BLaER1 treated with 17β-estradiol and CSF1 and Interleukin-3, amounts not matched to agents 10 nM and 100 nM (cell line): Measurements from ENCODE around the gene DHPS.
"Not testable (repeated sequence)": the region's sequence is repeated elsewhere in the genome, so short reads cannot be mapped to it uniquely, and the experiment has no call there.

Experiments used
- H3K27ac ChIP-seq, 11 experiments: shearing (Covaris generic); formaldehyde crosslinking; 2 replicates each; pipeline ENCODE4 v1.8.1; 2022
- H3K27me3 ChIP-seq, 11 experiments: shearing (Covaris generic); formaldehyde crosslinking; 2 replicates each; pipeline ENCODE4 v1.8.1; 2022
- H3K36me3 ChIP-seq, 11 experiments: shearing (Covaris generic); formaldehyde crosslinking; 2 replicates each; pipeline ENCODE4 v1.8.1; 2022
- H3K4me1 ChIP-seq, 10 experiments: shearing (Covaris generic); formaldehyde crosslinking; 2 replicates each; pipeline ENCODE4 v1.8.1; 2022
- H3K4me2 ChIP-seq, 11 experiments: shearing (Covaris generic); formaldehyde crosslinking; 2 replicates each; pipeline ENCODE4 v1.8.1; 2022
- H3K4me3 ChIP-seq, 10 experiments: shearing (Covaris generic); formaldehyde crosslinking; 2 replicates each; pipeline ENCODE4 v1.8.1; 2022
- H3K9ac ChIP-seq, 11 experiments: shearing (Covaris generic); formaldehyde crosslinking; 2 replicates each; pipeline ENCODE4 v1.8.1; 2022
- H3K9me3 ChIP-seq, 11 experiments: shearing (Covaris generic); formaldehyde crosslinking; replicated peaks in 1 of 11; 2 replicates each; pipeline ENCODE4 v1.8.1; 2022
- H4K20me1 ChIP-seq, 11 experiments: shearing (Covaris generic); formaldehyde crosslinking; 2 replicates each; pipeline ENCODE4 v1.8.1; 2022
- Cebpa-rat ChIP-seq, 11 experiments: shearing (Covaris generic); IDR thresholded peaks; 2 replicates each; pipeline ENCODE4 v1.8.1; 2022

Gene DHPS

DNA sequence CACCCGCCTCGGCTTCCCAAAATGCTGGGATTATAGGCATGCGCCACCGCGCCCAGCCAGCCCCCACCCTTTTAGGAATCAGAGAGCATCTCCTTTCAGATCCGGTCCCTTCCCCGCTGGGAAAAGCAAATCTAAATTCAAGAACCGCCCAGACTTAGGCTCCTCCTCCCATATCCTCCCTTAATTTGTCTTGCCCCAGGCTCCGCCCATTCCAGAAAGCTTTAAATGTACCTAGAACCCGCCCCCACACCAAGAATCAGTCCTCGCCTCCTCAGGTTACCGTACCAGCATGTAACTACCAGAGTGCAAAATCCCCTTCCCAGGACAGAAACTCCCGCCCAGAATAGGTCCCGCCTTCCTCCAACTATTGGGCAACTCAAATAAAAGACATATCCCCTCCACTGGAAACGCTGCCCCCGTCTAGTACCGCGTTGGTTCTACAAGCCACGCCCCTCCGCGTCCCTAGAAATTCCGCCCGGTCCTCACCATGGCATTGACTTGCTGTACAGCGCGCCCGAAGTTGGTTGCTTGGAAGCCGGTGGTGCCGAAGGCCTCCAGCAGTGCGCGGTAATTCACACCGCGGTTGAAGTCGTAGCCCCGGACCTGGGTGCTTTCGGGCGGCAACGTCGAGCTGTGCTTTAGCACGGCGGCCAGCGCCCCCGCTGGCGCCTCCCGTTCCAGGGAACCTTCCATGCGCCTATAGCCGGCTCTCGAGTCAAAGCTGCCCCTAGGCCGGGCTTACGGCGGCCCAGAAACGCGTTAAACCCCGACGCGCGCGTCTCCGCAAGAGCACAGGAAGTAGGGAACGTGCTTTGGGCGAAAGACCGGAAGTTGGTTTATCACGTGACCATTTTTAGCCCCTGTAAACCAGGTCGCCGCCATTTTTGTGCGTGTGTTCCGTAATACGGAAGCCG lies at the start of gene DHPS:
Gene DHPS, minus strand, starts transcription at position 807 of the 914 bp plus-strand sequence. Its CDS starts 114 bp downstream, at position 693.
- no peaks in the 10 kb centered on the region for H3K9me3 ChIP-seq
- TF ChIP-seq Cebpa-rat (IDR thresholded peaks at IDR 0.05) = peak in 9 of 11 experiments; percentile 48 to 89 (median 83); a peak in 15 of 22 replicates
- H3K4me3 ChIP-seq = peak within 1 kb of the TSS; percentile 72 to 96 (median 82)
- no peaks in the 10 kb centered on the region for H3K27me3 ChIP-seq
- peaks cover 15 to 38% (median 28%) of the 10 kb centered on the region in 10 experiments for H3K4me1 ChIP-seq
- peaks cover 22 to 47% (median 36%) of the 10 kb centered on the region in 11 experiments; a peak in 21 of 22 replicates for H4K20me1 ChIP-seq
- peaks cover 37 to 40% (median 40%) of the 10 kb centered on the region in 11 experiments for H3K36me3 ChIP-seq
- H3K27ac ChIP-seq = peak within 1 kb of the TSS; percentile 90 to 100 (median 99)
- H3K4me2 ChIP-seq = peak within 1 kb of the TSS; percentile 67 to 89 (median 83)
- H3K9ac ChIP-seq = peak within 1 kb of the TSS; percentile 92 to 100 (median 98)

DNA sequence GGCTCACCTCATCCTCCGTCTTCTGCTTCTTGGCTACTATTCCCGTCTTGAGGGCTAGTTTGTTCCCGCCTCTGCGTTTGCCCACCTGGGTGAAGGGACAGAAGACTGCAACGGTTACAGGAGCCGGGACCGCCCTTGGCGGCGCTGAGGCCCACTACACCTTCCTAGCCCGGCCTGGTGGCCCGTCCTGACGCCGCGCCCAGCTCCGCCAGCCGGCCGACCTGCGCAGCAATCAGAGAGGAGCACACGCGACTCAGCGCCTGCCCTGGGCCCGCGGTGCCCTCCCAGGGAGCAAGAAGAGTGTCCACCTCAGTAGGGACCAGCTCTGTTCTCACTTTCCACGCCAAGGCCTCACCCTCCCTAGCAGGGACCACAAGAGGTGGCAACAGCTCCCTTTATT lies 49.7 kb upstream of the DHPS start:
- TF ChIP-seq Cebpa-rat (IDR thresholded peaks at IDR 0.05) = no peak
- H3K27ac ChIP-seq = peak overlapping the region in 2 of 11 experiments; percentile 13 to 44; a peak in 4 of 22 replicates
- H3K4me3 ChIP-seq = peak overlapping the region in 1 of 10 experiments; percentile 13; a peak in 1 of 20 replicates
- H3K9me3 ChIP-seq = no peaks in the 10 kb centered on the region
- peak overlapping the region in 10 of 11 experiments; percentile 30 to 100 (median 96); a peak in 17 of 22 replicates for H3K9ac ChIP-seq
- H3K4me2 ChIP-seq = peak overlapping the region in 10 of 11 experiments; percentile 90 to 99 (median 96); a peak in 17 of 22 replicates
- peaks cover 42 to 57% (median 50%) of the 10 kb centered on the region in 10 experiments for H3K4me1 ChIP-seq
- H4K20me1 ChIP-seq = peaks cover 50 to 72% (median 58%) of the 10 kb centered on the region in 11 experiments
- no peaks in the 10 kb centered on the region for H3K27me3 ChIP-seq
- H3K36me3 ChIP-seq = peaks cover 49 to 68% (median 63%) of the 10 kb centered on the region in 11 experiments

- Histone ChIP-seq H3K27ac (0 out of 22 replicates have a peak overlapping the region, but pooled peaks of 1 of the 11 experiments have one; percentile 1), H4K20me1 (peaks cover 50 to 72% (median 58%) of the 10 kb centered on the region in 11 experiments), H3K9me3 (no peaks in the 10 kb centered on the region), H3K4me3 (no peak overlapping the region), H3K9ac (peak overlapping the region in 8 of 11 experiments; percentile 8 to 99 (median 45); a peak in 12 of 22 replicates), H3K4me2 (peak overlapping the region; percentile 18 to 99 (median 94); a peak in 20 of 22 replicates), H3K4me1 (peaks cover 39 to 44% (median 40%) of the 10 kb centered on the region in 10 experiments), H3K27me3 (no peaks in the 10 kb centered on the region), H3K36me3 (peaks cover 49 to 68% (median 63%) of the 10 kb centered on the region in 11 experiments)
- no peak for TF ChIP-seq Cebpa-rat (IDR thresholded peaks at IDR 0.05)
Measured at GRCh38 chr19:12730064-12730463, 48.4 kb upstream of the DHPS start.

GRCh38 chr19:12727745-12728433 lies 46.2 kb upstream of the DHPS start:
- Histone ChIP-seq H3K9ac (no peak overlapping the region), H3K36me3 (peaks cover 49 to 66% (median 62%) of the 10 kb centered on the region in 11 experiments), H3K4me2 (no peak overlapping the region), H3K27me3 (no peaks in the 10 kb centered on the region), H3K27ac (no peak overlapping the region), H3K9me3 (no peaks in the 10 kb centered on the region), H3K4me1 (peaks cover 37 to 47% (median 41%) of the 10 kb centered on the region in 10 experiments), H3K4me3 (no peak overlapping the region), H4K20me1 (peaks cover 40 to 58% (median 46%) of the 10 kb centered on the region in 11 experiments)
- TF ChIP-seq Cebpa-rat (IDR thresholded peaks at IDR 0.05) = no peak

DNA sequence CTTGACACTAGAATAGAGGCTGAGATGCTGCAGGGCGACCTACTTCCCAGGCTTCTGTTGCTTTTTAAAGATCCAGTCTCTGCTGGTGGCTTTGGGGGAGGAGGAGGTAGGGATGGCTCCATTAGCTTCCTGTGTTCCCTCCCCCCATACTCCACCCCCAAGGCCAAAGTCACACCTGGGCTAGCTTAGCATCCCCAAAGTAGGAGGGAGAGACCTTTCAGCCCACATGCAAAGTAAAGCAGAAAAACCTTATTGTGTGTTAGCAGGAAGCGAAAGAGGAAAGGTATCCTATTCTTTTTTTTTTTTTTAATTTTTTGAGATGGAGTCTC lies 45.3 kb upstream of the DHPS start:
- Histone ChIP-seq H3K9me3 (no peaks in the 10 kb centered on the region), H3K4me2 (no peak overlapping the region), H4K20me1 (peaks cover 31 to 48% (median 37%) of the 10 kb centered on the region in 11 experiments), H3K4me1 (peaks cover 28 to 37% (median 32%) of the 10 kb centered on the region in 10 experiments), H3K4me3 (no peak overlapping the region), H3K27ac (no peak overlapping the region), H3K9ac (peak overlapping the region in 3 of 11 experiments; percentile 9 to 30 (median 13); a peak in 1 of 22 replicates), H3K27me3 (no peaks in the 10 kb centered on the region), H3K36me3 (peaks cover 44 to 57% (median 53%) of the 10 kb centered on the region in 11 experiments)
- no peak for TF ChIP-seq Cebpa-rat (IDR thresholded peaks at IDR 0.05)

DNA sequence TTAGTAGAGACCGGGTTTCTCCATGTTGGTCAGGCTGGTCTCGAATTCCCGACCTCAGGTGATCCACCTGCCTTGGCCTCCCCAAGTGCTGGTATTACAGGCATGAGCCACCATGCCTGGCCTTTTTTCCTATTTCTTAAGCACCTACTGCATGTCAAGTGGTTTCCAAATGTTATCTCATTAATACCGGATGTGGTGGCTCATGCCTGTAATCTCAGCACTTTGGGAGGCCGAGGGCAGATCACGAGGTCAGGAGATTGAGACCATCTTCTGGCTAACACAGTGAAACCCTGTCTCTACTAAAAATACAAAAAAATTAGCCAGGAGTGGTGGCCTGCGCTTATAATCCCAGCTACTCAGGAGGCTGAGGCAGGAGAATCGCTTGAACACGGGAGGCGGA lies 43.9 kb upstream of the DHPS start:
- H3K4me2 ChIP-seq, H3K27ac ChIP-seq, H3K9me3 ChIP-seq, H3K27me3 ChIP-seq, H3K9ac ChIP-seq, H3K4me3 ChIP-seq: not testable (repeated sequence)
- Histone ChIP-seq H3K36me3 (peaks cover 30 to 47% (median 40%) of the 10 kb centered on the region in 11 experiments), H4K20me1 (peaks cover 17 to 48% (median 37%) of the 10 kb centered on the region in 11 experiments), H3K4me1 (peaks cover 17 to 29% (median 22%) of the 10 kb centered on the region in 10 experiments)

- peaks cover 19 to 47% (median 40%) of the 10 kb centered on the region in 11 experiments for H3K36me3 ChIP-seq
- no peak for TF ChIP-seq Cebpa-rat (IDR thresholded peaks at IDR 0.05)
- H3K4me1 ChIP-seq = peaks cover 22 to 35% (median 27%) of the 10 kb centered on the region in 10 experiments
- peaks cover 2 to 48% (median 37%) of the 10 kb centered on the region in 11 experiments; a peak in 21 of 22 replicates for H4K20me1 ChIP-seq
- peak within 1 kb of the TSS; percentile 76 to 99 (median 91) for H3K4me2 ChIP-seq
- no peaks in the 10 kb centered on the region for H3K27me3 ChIP-seq
- no peaks in the 10 kb centered on the region for H3K9me3 ChIP-seq
- peak within 1 kb of the TSS; percentile 18 to 99 (median 98); a peak in 21 of 22 replicates for H3K27ac ChIP-seq
- H3K9ac ChIP-seq = peak within 1 kb of the TSS; percentile 77 to 99 (median 99)
- peak within 1 kb of the TSS; percentile 71 to 90 (median 84) for H3K4me3 ChIP-seq
Measured at GRCh38 chr19:12723641-12724426, 42.2 kb upstream of the DHPS start, which contains the start of gene TNPO2. Gene TNPO2, minus strand, starts transcription at chr19:12723932. Its CDS starts 2,955 bp downstream, at chr19:12720977.

- TF ChIP-seq Cebpa-rat (IDR thresholded peaks at IDR 0.05) = no peak
- H3K4me2 ChIP-seq = peak overlapping the region; percentile 76 to 99 (median 91)
- H4K20me1 ChIP-seq = peaks cover 0 to 48% (median 37%) of the 10 kb centered on the region in 11 experiments; a peak in 20 of 22 replicates
- H3K9ac ChIP-seq = peak overlapping the region; percentile 77 to 99 (median 99)
- peak overlapping the region; percentile 71 to 90 (median 84) for H3K4me3 ChIP-seq
- H3K27me3 ChIP-seq = no peaks in the 10 kb centered on the region
- no peaks in the 10 kb centered on the region for H3K9me3 ChIP-seq
- H3K36me3 ChIP-seq = peaks cover 19 to 47% (median 40%) of the 10 kb centered on the region in 11 experiments
- peak overlapping the region; percentile 18 to 99 (median 98); a peak in 21 of 22 replicates for H3K27ac ChIP-seq
- H3K4me1 ChIP-seq = peaks cover 27 to 41% (median 32%) of the 10 kb centered on the region in 10 experiments
Measured at GRCh38 chr19:12723381-12723640, 41.6 kb upstream of the DHPS start.
